Muscle layer of duodenum (tissue), 2 donors: ENCODE measurements around the gene TTBK1.

Experiments used
- H3K27ac ChIP-seq: one replicate; pipeline ENCODE4 v1.7.0; 2013; ENCODE audit warnings: mild to moderate bottlenecking, low read length
- H3K27me3 ChIP-seq: one replicate; pipeline ENCODE4 v1.7.0; 2013; ENCODE audit warnings: low read depth, mild to moderate bottlenecking, control low read depth, low read length
- H3K36me3 ChIP-seq, 2 donors: one replicate each; pipeline ENCODE4 v1.7.0; 2013; ENCODE audit warnings: low read length in 2 of 2, control low read depth in 1 of 2, mild to moderate bottlenecking in 1 of 2; ENCODE audit not compliant: insufficient read depth in 2 of 2, control insufficient read depth in 1 of 2
- H3K4me1 ChIP-seq, 2 donors: one replicate each; pipeline ENCODE4 v1.7.0; 2013; ENCODE audit warnings: low read length in 2 of 2, mild to moderate bottlenecking in 2 of 2, control low read depth in 1 of 2, moderate library complexity in 1 of 2; ENCODE audit not compliant: insufficient read depth in 2 of 2, control insufficient read depth in 1 of 2
- H3K4me3 ChIP-seq, 2 donors: one replicate each; pipeline ENCODE4 v1.7.0; 2013; ENCODE audit warnings: low read length in 2 of 2, low read depth in 1 of 2, mild to moderate bottlenecking in 1 of 2
- H3K9me3 ChIP-seq, 2 donors: one replicate each; pipeline ENCODE4 v1.7.0; 2013; ENCODE audit warnings: low read length in 2 of 2, control low read depth in 1 of 2, mild to moderate bottlenecking in 1 of 2; ENCODE audit not compliant: control insufficient read depth in 1 of 2
- donor health status: healthy.

TTBK1 gene

DNA sequence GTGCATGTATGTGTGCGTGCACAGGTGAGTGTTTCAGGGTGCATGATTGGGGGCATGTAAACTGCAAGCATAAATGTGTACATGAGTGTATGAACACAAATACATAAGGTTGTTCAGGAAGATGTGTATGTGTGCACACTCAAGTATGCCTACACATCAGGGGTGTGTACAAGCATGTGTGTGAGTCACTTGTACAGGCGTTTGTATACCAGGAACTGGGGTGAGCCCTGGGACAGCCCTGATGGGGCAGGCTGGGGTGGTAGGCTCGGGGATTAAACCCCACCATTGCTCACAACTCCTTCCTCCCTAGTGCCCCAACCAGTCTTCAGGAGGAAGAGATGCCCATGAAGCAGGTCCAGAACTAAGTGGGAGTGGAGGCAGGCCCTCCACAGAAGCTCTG, 61.1 kb downstream of the TTBK1 start:
- Histone ChIP-seq H3K36me3 (no peaks in the 10 kb centered on the region), H3K27ac (no peak overlapping the region), H3K4me3 (no peak overlapping the region), H3K9me3 (no peaks in the 10 kb centered on the region), H3K4me1 (peaks cover 0 to 10% of the 10 kb centered on the region in 2 donors), H3K27me3 (peaks cover 5% of the 10 kb centered on the region)

DNA sequence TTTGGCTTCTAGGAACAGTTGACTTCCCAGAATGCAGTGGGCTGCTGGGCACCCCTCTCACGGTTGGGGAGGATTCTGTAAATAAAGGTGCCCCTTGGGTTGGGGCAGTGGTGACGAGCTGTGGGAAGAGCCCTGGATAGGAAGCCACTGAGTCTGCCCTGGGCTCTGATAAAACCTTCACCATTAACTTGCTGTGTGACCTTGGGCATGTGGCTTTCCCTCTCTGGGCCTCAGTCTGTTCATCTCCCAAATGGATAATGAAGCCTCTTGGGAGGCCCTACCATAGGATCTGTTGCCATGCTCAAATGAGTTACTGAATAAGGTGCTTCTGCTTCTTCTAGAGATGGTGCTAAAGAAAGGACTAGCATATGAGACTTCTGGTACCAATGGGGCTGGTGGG, 61.6 kb downstream of the TTBK1 start:
- H3K27me3 ChIP-seq = peaks cover 5% of the 10 kb centered on the region

DNA sequence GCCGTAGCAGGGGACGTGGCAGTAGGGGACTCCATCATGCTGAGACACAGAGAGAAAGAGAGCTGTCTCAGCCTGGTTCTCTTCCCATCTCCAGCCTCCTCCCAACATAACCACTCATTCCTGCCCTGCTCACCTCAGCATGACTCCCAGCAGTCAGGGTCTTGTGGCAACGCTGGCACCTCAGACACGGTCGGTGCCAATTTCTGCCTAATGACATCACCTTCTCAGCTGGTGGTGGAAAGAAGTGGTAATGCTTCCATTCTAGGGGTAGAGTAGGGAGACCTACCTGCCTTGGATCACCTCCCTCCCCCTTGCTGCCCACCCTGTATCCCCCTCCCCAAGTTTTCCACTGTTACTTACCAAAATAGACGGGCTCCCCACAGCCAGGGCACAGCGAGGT, 62.8 kb downstream of the TTBK1 start:
- Histone ChIP-seq H3K4me1 (peaks cover 0 to 10% of the 10 kb centered on the region in 2 donors), H3K27me3 (peaks cover 5% of the 10 kb centered on the region)

More for the DNA sequence above, 61.6 kb downstream of the TTBK1 start:
- no peaks in the 10 kb centered on the region for H3K36me3 ChIP-seq
- H3K9me3 ChIP-seq = no peaks in the 10 kb centered on the region
- no peak overlapping the region for H3K4me3 ChIP-seq
- peaks cover 0 to 10% of the 10 kb centered on the region in 2 donors for H3K4me1 ChIP-seq
- no peak overlapping the region for H3K27ac ChIP-seq

DNA sequence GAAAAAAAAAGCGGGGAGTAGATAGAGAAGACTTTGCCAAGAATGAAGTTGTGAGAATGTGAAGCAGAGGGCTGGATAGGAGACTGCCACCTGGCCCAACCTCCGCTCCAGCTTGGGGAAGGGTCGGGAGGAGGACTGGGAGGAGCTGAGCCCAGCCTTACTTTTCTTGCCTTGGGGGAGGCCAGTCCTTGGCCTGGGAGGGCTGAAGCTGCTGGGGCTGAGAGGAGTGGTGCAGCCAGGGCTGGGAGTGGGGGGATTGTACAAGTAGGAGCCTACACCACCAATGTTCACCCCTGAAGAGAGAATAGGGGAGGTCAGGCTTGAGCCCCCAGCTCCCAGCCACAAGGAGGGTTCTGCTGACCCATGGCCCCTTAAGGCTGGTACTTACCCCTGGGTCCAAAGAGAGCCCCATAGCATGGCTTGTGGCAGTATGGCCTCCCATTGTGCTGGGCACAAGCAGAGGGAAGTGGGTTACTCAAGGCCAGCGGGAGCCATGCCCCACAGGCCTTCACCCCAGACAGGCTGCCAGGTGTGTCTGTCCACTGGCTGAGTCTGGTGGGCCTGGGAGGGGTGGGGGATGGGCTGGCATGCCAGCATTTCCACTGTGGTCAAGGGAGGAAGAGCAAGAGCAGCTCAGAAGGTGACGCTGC, 64.3 kb downstream of the TTBK1 start:
- peaks cover 5% of the 10 kb centered on the region for H3K27me3 ChIP-seq
- peaks cover 0 to 10% of the 10 kb centered on the region in 2 donors for H3K4me1 ChIP-seq
- H3K4me3 ChIP-seq = no peak overlapping the region
- no peaks in the 10 kb centered on the region for H3K9me3 ChIP-seq
- no peak overlapping the region for H3K27ac ChIP-seq
- no peaks in the 10 kb centered on the region for H3K36me3 ChIP-seq

More for the DNA sequence above, 62.8 kb downstream of the TTBK1 start:
- Histone ChIP-seq H3K4me3 (no peak overlapping the region), H3K36me3 (no peaks in the 10 kb centered on the region), H3K27ac (no peak overlapping the region), H3K9me3 (no peaks in the 10 kb centered on the region)

DNA sequence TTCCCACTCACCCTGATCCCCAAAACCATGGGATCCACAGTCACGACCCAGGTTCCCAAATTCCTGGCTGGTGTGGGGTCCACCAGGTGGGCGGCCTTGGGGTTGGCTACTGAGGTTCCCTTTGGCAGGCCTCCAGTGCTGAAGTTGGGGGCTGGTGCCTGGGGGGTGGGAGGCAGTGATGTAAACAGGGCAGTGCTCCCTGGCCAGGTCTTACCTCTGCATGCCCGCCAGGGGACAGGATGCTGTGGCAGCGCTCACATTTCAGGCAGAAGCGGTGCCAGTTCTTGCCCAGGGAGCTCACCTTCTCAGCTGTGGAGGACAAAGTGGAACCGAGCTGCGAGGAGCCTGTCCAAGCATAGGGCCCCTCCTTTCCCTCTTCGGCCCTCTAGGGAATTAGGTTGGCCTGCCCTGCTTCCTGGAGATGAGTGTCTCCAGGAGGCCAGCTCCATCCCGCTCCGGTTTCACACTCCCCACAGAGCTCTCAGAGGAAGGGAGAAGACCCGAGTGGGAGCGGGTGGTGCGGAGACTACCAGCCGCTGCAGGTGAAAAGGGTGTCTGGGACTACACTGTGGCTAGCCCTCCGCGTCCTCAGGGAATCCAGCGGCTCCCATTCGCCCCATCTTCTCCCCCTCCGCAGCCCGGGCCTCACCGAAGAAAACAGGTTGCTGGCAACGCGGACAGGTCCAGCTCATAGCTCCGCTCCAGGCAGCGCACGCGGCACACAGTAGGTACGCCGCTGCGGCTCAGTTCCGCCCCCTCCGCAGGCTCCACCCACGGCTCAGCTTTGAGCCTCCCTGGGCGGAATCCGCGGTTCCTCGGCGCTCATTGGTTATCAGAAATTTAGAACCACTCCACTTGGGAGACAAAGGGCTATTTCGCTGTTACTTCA, 65.1 kb downstream of the TTBK1 start, which contains the start of gene CRIP3:
CRIP3 (minus strand) TSS at position 726 of the 889 bp plus-strand sequence; CDS start at position 692, 34 bp downstream.
- H3K4me3 ChIP-seq = peak within 1 kb of the TSS; percentile 45 to 56
- H3K27me3 ChIP-seq = peaks cover 5% of the 10 kb centered on the region
- peaks cover 0 to 10% of the 10 kb centered on the region in 2 donors for H3K4me1 ChIP-seq
- no peak within 1 kb of the TSS for H3K27ac ChIP-seq
- no peaks in the 10 kb centered on the region for H3K9me3 ChIP-seq
- no peaks in the 10 kb centered on the region for H3K36me3 ChIP-seq

DNA sequence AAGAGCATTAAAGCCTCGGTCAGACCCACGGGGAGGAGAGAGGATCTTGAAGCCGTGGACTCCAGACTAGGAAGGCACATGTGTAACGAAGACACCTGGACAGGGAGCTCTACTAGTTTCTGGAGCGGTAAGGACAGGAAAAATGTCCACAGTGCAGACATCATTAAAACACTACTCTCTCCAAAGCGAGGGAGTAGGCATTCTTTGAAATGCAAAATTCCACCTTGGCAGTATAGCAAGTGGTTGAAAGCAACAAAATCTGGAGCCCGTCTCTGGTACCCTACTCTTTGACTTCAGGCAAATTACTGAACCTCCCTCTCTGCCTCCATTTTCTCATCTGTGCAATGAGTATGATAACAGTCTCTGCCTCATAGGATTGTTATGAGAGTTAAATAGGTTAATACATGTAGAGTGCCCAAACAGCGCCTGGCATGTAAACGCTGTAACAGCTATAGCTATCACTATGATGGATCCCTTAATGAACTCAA, 65.8 kb downstream of the TTBK1 start:
- H3K4me3 ChIP-seq = peak overlapping the region; percentile 45 to 56
- H3K9me3 ChIP-seq = no peaks in the 10 kb centered on the region
- peaks cover 0 to 10% of the 10 kb centered on the region in 2 donors for H3K4me1 ChIP-seq
- H3K27ac ChIP-seq = no peak overlapping the region
- no peaks in the 10 kb centered on the region for H3K36me3 ChIP-seq
- H3K27me3 ChIP-seq = peaks cover 5% of the 10 kb centered on the region

DNA sequence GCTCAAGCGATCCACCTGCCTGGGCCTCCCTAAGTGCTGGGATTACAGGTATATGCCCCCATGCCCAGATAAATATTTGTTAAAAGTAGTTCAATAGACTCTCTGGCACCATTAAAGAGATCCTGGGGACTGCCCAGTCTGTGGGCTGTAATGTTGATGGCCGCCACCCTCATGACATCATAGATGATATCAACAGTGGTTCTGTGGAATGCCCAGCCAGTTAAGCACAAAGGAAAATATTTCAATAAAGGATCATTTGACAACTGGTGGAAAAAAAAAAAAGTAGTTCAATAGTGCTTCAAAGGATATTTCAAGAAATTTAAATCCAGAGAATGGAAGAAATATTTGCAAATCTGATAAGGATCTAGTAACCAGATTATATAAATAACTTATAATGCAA, 66.9 kb downstream of the TTBK1 start:
- H3K4me1 ChIP-seq = peaks cover 0 to 10% of the 10 kb centered on the region in 2 donors
- no peak overlapping the region for H3K27ac ChIP-seq
- no peaks in the 10 kb centered on the region for H3K27me3 ChIP-seq
- no peaks in the 10 kb centered on the region for H3K9me3 ChIP-seq
- H3K4me3 ChIP-seq = no peak overlapping the region
- no peaks in the 10 kb centered on the region for H3K36me3 ChIP-seq

DNA sequence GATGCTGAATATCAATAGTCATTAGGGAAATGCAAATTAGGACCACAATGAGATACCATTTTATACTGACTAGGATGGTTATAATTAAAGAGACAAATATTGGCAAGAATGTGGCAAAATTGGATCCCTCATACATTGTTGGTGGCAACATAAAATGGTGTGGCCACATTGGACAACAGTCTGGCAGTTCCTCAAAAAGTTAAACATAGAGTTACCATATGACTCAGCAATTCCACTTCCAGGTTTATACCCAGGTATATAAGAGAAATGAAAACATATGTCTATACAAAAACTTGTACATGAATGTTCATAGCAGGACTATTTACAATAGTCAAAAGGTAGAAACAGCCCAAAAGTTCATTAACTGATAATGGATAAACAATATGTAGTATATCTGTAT, 67.3 kb downstream of the TTBK1 start:
- no peaks in the 10 kb centered on the region for H3K27me3 ChIP-seq
- H3K27ac ChIP-seq = no peak overlapping the region
- H3K9me3 ChIP-seq = no peaks in the 10 kb centered on the region
- H3K4me3 ChIP-seq = no peak overlapping the region
- no peaks in the 10 kb centered on the region for H3K36me3 ChIP-seq
- H3K4me1 ChIP-seq = peaks cover 0 to 10% of the 10 kb centered on the region in 2 donors

DNA sequence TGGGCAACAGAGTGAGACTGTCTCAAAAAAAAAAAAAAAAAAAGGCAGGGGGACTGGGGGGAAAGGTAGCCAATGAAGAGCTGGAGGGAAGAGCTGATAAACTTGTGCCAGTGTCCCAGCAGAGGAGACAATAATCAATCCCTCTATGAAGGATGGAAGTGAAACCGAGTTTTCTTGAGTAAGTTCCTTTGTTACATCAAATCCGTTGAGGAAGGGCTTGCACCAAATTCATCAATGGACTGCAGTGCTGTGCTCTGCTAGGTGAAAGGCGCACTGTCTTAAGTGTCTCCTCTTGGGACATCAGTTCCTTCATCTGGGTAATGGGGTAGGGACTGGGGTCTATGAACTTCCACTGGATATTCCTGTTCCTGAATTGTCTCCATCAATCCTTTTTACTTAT, 68.4 kb downstream of the TTBK1 start:
- no peaks in the 10 kb centered on the region for H3K36me3 ChIP-seq
- no peaks in the 10 kb centered on the region for H3K9me3 ChIP-seq
- no peaks in the 10 kb centered on the region for H3K27me3 ChIP-seq
- no peak overlapping the region for H3K4me3 ChIP-seq
- peaks cover 0 to 10% of the 10 kb centered on the region in 2 donors for H3K4me1 ChIP-seq
- H3K27ac ChIP-seq = no peak overlapping the region

DNA sequence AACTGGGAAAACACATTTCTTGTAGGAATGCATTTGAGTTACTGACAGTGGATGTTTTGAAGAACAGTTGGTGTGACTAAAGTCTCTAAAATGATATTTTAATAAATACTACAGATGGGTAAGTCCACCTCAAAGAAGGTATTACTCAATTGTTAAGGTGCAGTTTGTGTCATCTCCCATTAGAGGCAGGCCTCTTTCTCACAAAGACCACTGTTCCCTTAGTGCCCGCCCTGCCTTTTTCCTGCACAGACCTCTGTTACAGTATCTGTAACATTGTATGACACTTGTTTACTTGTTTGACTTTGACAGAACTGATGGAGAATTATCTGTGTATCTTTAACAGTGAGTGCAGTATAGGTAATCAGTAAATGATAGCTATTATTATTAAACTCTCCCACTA, 70.5 kb downstream of the TTBK1 start:
- Histone ChIP-seq H3K4me3 (no peak overlapping the region), H3K4me1 (no peaks in the 10 kb centered on the region), H3K27me3 (no peaks in the 10 kb centered on the region), H3K36me3 (no peaks in the 10 kb centered on the region), H3K9me3 (no peaks in the 10 kb centered on the region), H3K27ac (no peak overlapping the region)

DNA sequence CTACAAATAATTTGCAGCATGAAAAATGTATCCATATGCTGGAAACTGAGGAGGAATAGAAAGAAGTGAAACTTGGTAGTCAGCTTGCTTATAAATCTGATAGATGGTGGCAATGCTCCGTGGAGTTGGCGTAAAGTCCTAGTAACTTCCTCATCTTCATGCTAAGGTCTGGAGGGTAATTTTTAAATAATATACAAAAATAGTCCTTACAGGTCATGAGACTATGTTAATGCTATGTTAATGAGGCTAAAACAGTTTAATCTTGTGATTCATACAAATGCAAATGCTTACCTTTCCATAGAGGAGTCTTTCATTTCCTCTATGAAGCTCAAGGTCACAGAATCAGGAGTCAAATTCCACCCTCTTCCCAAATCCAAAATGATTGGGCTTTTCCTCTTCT, 74.7 kb downstream of the TTBK1 start:
- no peaks in the 10 kb centered on the region for H3K36me3 ChIP-seq
- no peaks in the 10 kb centered on the region for H3K27me3 ChIP-seq
- H3K4me1 ChIP-seq = no peaks in the 10 kb centered on the region
- H3K27ac ChIP-seq = no peak overlapping the region
- H3K4me3 ChIP-seq = no peak overlapping the region
- no peaks in the 10 kb centered on the region for H3K9me3 ChIP-seq
